GM19240 (cell line): ENCODE measurements around the gene TUBG1.
"Not testable (repeated sequence)": the region's sequence is repeated elsewhere in the genome, so short reads cannot be mapped to it uniquely, and the experiment has no call there.

Experiments
- DNase-seq: peaks from one replicate; pipeline ENCODE4 v3.0.0; 2011; ENCODE audit warnings: low spot score; ENCODE audit not compliant: insufficient read length

The TUBG1 gene

GRCh38 chr17:42623271-42623670 lies 13.8 kb downstream of the TUBG1 start:
- no peak for DNase-seq

GRCh38 chr17:42623732-42624596 lies 14.5 kb downstream of the TUBG1 start:
- no peak for DNase-seq

GRCh38 chr17:42627032-42627764 lies 17.7 kb downstream of the TUBG1 start:
- DNase-seq, result not testable (repeated sequence)

- no peak for DNase-seq
These were observed 20.0 kb downstream of the TUBG1 start for GRCh38 chr17:42629411-42630009.

GRCh38 chr17:42632949-42633444 lies 23.5 kb downstream of the TUBG1 start:
- DNase-seq, result no peak

- no peak for DNase-seq
These were observed 30.1 kb downstream of the TUBG1 start for GRCh38 chr17:42639525-42640113.

- no peak for DNase-seq
These were observed 30.6 kb downstream of the TUBG1 start for GRCh38 chr17:42640121-42640520.

GRCh38 chr17:42642336-42642735 lies 32.9 kb downstream of the TUBG1 start:
- DNase-seq, result no peak

- no peak for DNase-seq
These were observed 38.3 kb downstream of the TUBG1 start for GRCh38 chr17:42647778-42648177.

GRCh38 chr17:42651392-42651791 lies 41.9 kb downstream of the TUBG1 start:
- no peak for DNase-seq

GRCh38 chr17:42653179-42654124 lies 44.0 kb downstream of the TUBG1 start:
- DNase-seq, result no peak

GRCh38 chr17:42655528-42655927 lies 46.0 kb downstream of the TUBG1 start:
- no peak for DNase-seq

GRCh38 chr17:42657824-42658588 lies 48.5 kb downstream of the TUBG1 start:
- DNase-seq, result no peak

- no peak for DNase-seq
These were observed 49.8 kb downstream of the TUBG1 start, which contains the start of gene TUBG2 for GRCh38 chr17:42659079-42659931. Gene TUBG2 (plus strand): TSS chr17:42659284. CDS start chr17:42659504, 220 bp downstream.

GRCh38 chr17:42659932-42660274 lies 50.4 kb downstream of the TUBG1 start:
- DNase-seq, result not testable (repeated sequence)

GRCh38 chr17:42660692-42661345 lies 51.3 kb downstream of the TUBG1 start:
- DNase-seq, result no peak
